ENCODE measurements around the gene RGL1.

The RGL1 gene

GRCh38 chr1:183953031-183953430 lies 148.1 kb downstream of the RGL1 start:
- Histone ChIP-seq H3K18ac (ENCODE audit: low read depth in 1 of 2, low read length in 2 of 2) (no peak overlapping the region), H3K36me3 (ENCODE audit: control insufficient read depth in 1 of 2, insufficient read depth in 2 of 2, low read depth in 1 of 2, low read length in 2 of 2) (no peaks in the 10 kb centered on the region)
- WGBS, result 25% methylated on average over 5 of the region's 5 CpGs

DNA sequence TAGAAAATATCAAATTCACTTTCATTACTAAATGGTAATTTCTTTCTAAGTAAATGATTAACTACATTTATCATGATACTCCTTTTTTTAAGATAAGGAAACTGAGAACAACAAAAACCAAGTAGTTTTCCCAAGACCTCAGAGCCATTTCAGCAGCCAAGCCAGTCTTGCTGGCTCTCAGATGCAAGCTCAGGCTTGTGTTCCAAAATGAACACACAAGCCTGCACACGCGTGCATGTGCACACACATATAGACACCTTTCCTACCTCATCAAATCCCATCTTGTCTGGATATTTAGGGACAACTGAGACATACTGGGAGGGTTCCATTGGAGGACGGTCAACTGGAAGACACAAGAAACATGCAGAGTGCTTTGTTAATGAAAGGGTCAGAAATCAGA lies 149.6 kb downstream of the RGL1 start:
- DNase-seq, result no peak
- Histone ChIP-seq H3K14ac (ENCODE audit: low read length in 2 of 2) (no peak overlapping the region), H3K4me1 (ENCODE audit: control insufficient read depth, insufficient read depth, low read depth, low read length) (no peaks in the 10 kb centered on the region), H2BK12ac (ENCODE audit: low read length in 2 of 2) (no peak overlapping the region), H3K18ac (ENCODE audit: low read depth in 1 of 2, low read length in 2 of 2) (no peak overlapping the region), H3K79me1 (replicated peaks; ENCODE audit: low read length, poor library complexity, severe bottlenecking) (no peaks in the 10 kb centered on the region), H2AK5ac (ENCODE audit: low read length, severe bottlenecking) (no peak overlapping the region), H2BK120ac (ENCODE audit: low read depth, low read length) (no peak overlapping the region), H3K23ac (ENCODE audit: low read length in 2 of 2) (no peak overlapping the region), H3K27ac (ENCODE audit: low read length, poor library complexity, severe bottlenecking) (no peak overlapping the region), H3K36me3 (ENCODE audit: control insufficient read depth in 1 of 2, insufficient read depth in 2 of 2, low read depth in 1 of 2, low read length in 2 of 2) (no peaks in the 10 kb centered on the region), H2BK5ac (ENCODE audit: low read depth, low read length, poor library complexity, severe bottlenecking) (no peak overlapping the region), H3K4me3 (ENCODE audit: insufficient read depth in 1 of 2, low read depth in 1 of 2, low read length in 2 of 2) (no peak overlapping the region), H4K8ac (ENCODE audit: low read length) (no peak overlapping the region), H2BK15ac (ENCODE audit: low read depth, poor library complexity, severe bottlenecking) (no peak overlapping the region), H4K91ac (ENCODE audit: low read length) (no peak overlapping the region), H3K9ac (ENCODE audit: low read length) (no peak overlapping the region), H2AFZ (ENCODE audit: low read depth, low read length) (no peak overlapping the region), H3K4me2 (ENCODE audit: low read length, poor library complexity, severe bottlenecking) (no peak overlapping the region), H3K27me3 (ENCODE audit: control insufficient read depth in 1 of 2, insufficient read depth in 1 of 2, low read length in 2 of 2) (no peaks in the 10 kb centered on the region), H3K9me3 (ENCODE audit: control insufficient read depth, low read length) (no peaks in the 10 kb centered on the region), H3K4ac (ENCODE audit: low read depth in 1 of 2, low read length in 2 of 2) (no peak overlapping the region)
- WGBS, result 94% methylated on average over 1 of the region's 3 CpGs

More at GRCh38 chr1:183953031-183953430, 148.1 kb downstream of the RGL1 start:
- Histone ChIP-seq H4K8ac (ENCODE audit: low read length) (no peak overlapping the region), H3K9ac (ENCODE audit: low read length) (no peak overlapping the region), H2AK5ac (ENCODE audit: low read length, severe bottlenecking) (no peak overlapping the region), H2BK15ac (ENCODE audit: low read depth, poor library complexity, severe bottlenecking) (no peak overlapping the region), H2BK12ac (ENCODE audit: low read length in 2 of 2) (no peak overlapping the region), H3K23ac (ENCODE audit: low read length in 2 of 2) (no peak overlapping the region), H3K9me3 (ENCODE audit: control insufficient read depth, low read length) (peaks cover 5% of the 10 kb centered on the region), H3K27me3 (ENCODE audit: control insufficient read depth in 1 of 2, insufficient read depth in 1 of 2, low read length in 2 of 2) (no peaks in the 10 kb centered on the region), H4K91ac (ENCODE audit: low read length) (no peak overlapping the region), H3K79me1 (replicated peaks; ENCODE audit: low read length, poor library complexity, severe bottlenecking) (no peaks in the 10 kb centered on the region), H3K14ac (ENCODE audit: low read length in 2 of 2) (no peak overlapping the region), H3K4me1 (ENCODE audit: control insufficient read depth, insufficient read depth, low read depth, low read length) (no peaks in the 10 kb centered on the region), H2AFZ (ENCODE audit: low read depth, low read length) (no peak overlapping the region), H2BK5ac (ENCODE audit: low read depth, low read length, poor library complexity, severe bottlenecking) (no peak overlapping the region), H3K27ac (ENCODE audit: low read length, poor library complexity, severe bottlenecking) (no peak overlapping the region), H3K4me2 (ENCODE audit: low read length, poor library complexity, severe bottlenecking) (no peak overlapping the region), H2BK120ac (ENCODE audit: low read depth, low read length) (no peak overlapping the region), H3K4me3 (ENCODE audit: insufficient read depth in 1 of 2, low read depth in 1 of 2, low read length in 2 of 2) (no peak overlapping the region), H3K4ac (ENCODE audit: low read depth in 1 of 2, low read length in 2 of 2) (no peak overlapping the region)
- peak; percentile 77 for DNase-seq

GRCh38 chr1:183956559-183957188 lies 151.8 kb downstream of the RGL1 start:
- no peaks in the 10 kb centered on the region for H3K4me1 ChIP-seq (ENCODE audit: control insufficient read depth, insufficient read depth, low read depth, low read length)
- H4K91ac ChIP-seq (ENCODE audit: low read length), result no peak overlapping the region
- H2BK12ac ChIP-seq (ENCODE audit: low read length in 2 of 2), result no peak overlapping the region
- no peak overlapping the region for H2BK5ac ChIP-seq (ENCODE audit: low read depth, low read length, poor library complexity, severe bottlenecking)
- 0% methylated on average over 1 of the region's 2 CpGs for WGBS
- no peak overlapping the region for H3K23ac ChIP-seq (ENCODE audit: low read length in 2 of 2)
- H3K79me1 ChIP-seq (replicated peaks; ENCODE audit: low read length, poor library complexity, severe bottlenecking), result no peaks in the 10 kb centered on the region
- H3K4ac ChIP-seq (ENCODE audit: low read depth in 1 of 2, low read length in 2 of 2), result no peak overlapping the region
- H2BK120ac ChIP-seq (ENCODE audit: low read depth, low read length), result no peak overlapping the region
- H2BK15ac ChIP-seq (ENCODE audit: low read depth, poor library complexity, severe bottlenecking), result no peak overlapping the region
- no peak overlapping the region for H3K18ac ChIP-seq (ENCODE audit: low read depth in 1 of 2, low read length in 2 of 2)
- H4K8ac ChIP-seq (ENCODE audit: low read length), result no peak overlapping the region
- peak; percentile 91 for DNase-seq
- no peaks in the 10 kb centered on the region for H3K9me3 ChIP-seq (ENCODE audit: control insufficient read depth, low read length)
- H3K27me3 ChIP-seq (ENCODE audit: control insufficient read depth in 1 of 2, insufficient read depth in 1 of 2, low read length in 2 of 2), result no peaks in the 10 kb centered on the region
- H3K9ac ChIP-seq (ENCODE audit: low read length), result peak overlapping the region; percentile 14
- H3K36me3 ChIP-seq (ENCODE audit: control insufficient read depth in 1 of 2, insufficient read depth in 2 of 2, low read depth in 1 of 2, low read length in 2 of 2), result no peaks in the 10 kb centered on the region
- no peak overlapping the region for H3K4me2 ChIP-seq (ENCODE audit: low read length, poor library complexity, severe bottlenecking)
- H2AFZ ChIP-seq (ENCODE audit: low read depth, low read length), result no peak overlapping the region
- peak overlapping the region; percentile 3 for H3K27ac ChIP-seq (ENCODE audit: low read length, poor library complexity, severe bottlenecking)
- no peak overlapping the region for H2AK5ac ChIP-seq (ENCODE audit: low read length, severe bottlenecking)
- peak overlapping the region in 1 of 2 experiments; percentile 2 for H3K4me3 ChIP-seq (ENCODE audit: insufficient read depth in 1 of 2, low read depth in 1 of 2, low read length in 2 of 2)
- no peak overlapping the region for H3K14ac ChIP-seq (ENCODE audit: low read length in 2 of 2)

DNA sequence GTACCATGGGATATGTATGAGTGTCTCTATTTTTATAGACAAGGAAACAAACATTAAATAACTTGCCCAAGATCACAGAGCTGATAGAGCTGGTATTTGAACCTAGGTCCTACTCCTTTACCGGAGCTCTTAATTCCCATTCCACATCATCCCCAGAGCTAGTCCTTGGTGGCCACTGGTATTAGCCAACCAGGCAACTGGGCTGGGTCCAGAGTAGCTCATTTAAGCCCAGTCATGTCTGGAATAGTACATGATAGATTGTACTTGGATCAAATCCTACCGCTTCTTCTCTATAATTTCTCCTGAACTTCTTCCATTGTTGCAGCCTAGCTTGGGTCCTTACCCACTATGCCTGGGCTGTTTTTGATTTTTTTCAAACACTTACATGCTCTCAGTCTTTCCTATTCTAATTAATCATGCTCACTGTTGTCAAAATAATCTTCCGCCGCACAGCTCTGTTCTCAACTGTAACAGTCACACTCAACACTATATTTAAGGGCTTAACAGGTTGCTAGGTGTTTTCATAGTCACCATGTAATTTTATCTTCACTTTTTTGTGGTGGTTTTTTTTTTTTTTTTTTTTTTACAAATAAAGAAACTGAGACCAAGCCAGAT lies 152.4 kb downstream of the RGL1 start:
- Histone ChIP-seq H3K4me1 (ENCODE audit: control insufficient read depth, insufficient read depth, low read depth, low read length) (no peaks in the 10 kb centered on the region), H3K36me3 (ENCODE audit: control insufficient read depth in 1 of 2, insufficient read depth in 2 of 2, low read depth in 1 of 2, low read length in 2 of 2) (no peaks in the 10 kb centered on the region), H3K18ac (ENCODE audit: low read depth in 1 of 2, low read length in 2 of 2) (no peak overlapping the region), H3K23ac (ENCODE audit: low read length in 2 of 2) (no peak overlapping the region), H3K14ac (ENCODE audit: low read length in 2 of 2) (no peak overlapping the region), H3K9ac (ENCODE audit: low read length) (no peak overlapping the region), H2AFZ (ENCODE audit: low read depth, low read length) (no peak overlapping the region), H3K9me3 (ENCODE audit: control insufficient read depth, low read length) (no peaks in the 10 kb centered on the region), H2BK12ac (ENCODE audit: low read length in 2 of 2) (no peak overlapping the region), H3K4ac (ENCODE audit: low read depth in 1 of 2, low read length in 2 of 2) (peak overlapping the region in 1 of 2 experiments; percentile 45), H2BK5ac (ENCODE audit: low read depth, low read length, poor library complexity, severe bottlenecking) (no peak overlapping the region), H3K4me2 (ENCODE audit: low read length, poor library complexity, severe bottlenecking) (no peak overlapping the region), H2BK15ac (ENCODE audit: low read depth, poor library complexity, severe bottlenecking) (no peak overlapping the region), H4K8ac (ENCODE audit: low read length) (no peak overlapping the region), H3K79me1 (replicated peaks; ENCODE audit: low read length, poor library complexity, severe bottlenecking) (no peaks in the 10 kb centered on the region), H3K27me3 (ENCODE audit: control insufficient read depth in 1 of 2, insufficient read depth in 1 of 2, low read length in 2 of 2) (no peaks in the 10 kb centered on the region), H2AK5ac (ENCODE audit: low read length, severe bottlenecking) (peak overlapping the region; percentile 53), H2BK120ac (ENCODE audit: low read depth, low read length) (no peak overlapping the region), H3K4me3 (ENCODE audit: insufficient read depth in 1 of 2, low read depth in 1 of 2, low read length in 2 of 2) (peak overlapping the region in 1 of 2 experiments; percentile 2), H4K91ac (ENCODE audit: low read length) (no peak overlapping the region), H3K27ac (ENCODE audit: low read length, poor library complexity, severe bottlenecking) (no peak overlapping the region)
- DNase-seq, result no peak
- 98% methylated on average over 2 of the region's 4 CpGs for WGBS

Measured in mesenchymal stem cell (in vitro differentiated cells and primary cell).